HG02973 (cell line): ENCODE results near the gene COA3.
"Not testable (repeated sequence)": the region's sequence is repeated elsewhere in the genome, so short reads cannot be mapped to it uniquely, and the experiment has no call there.

Experiments used
- ATAC-seq: cut with Tn5 transposase; IDR thresholded peaks from one replicate; pipeline ENCODE4 v1.9.1; 2021; ENCODE audit warnings: moderate library complexity; ENCODE audit not compliant: unreplicated experiment

Gene COA3

DNA sequence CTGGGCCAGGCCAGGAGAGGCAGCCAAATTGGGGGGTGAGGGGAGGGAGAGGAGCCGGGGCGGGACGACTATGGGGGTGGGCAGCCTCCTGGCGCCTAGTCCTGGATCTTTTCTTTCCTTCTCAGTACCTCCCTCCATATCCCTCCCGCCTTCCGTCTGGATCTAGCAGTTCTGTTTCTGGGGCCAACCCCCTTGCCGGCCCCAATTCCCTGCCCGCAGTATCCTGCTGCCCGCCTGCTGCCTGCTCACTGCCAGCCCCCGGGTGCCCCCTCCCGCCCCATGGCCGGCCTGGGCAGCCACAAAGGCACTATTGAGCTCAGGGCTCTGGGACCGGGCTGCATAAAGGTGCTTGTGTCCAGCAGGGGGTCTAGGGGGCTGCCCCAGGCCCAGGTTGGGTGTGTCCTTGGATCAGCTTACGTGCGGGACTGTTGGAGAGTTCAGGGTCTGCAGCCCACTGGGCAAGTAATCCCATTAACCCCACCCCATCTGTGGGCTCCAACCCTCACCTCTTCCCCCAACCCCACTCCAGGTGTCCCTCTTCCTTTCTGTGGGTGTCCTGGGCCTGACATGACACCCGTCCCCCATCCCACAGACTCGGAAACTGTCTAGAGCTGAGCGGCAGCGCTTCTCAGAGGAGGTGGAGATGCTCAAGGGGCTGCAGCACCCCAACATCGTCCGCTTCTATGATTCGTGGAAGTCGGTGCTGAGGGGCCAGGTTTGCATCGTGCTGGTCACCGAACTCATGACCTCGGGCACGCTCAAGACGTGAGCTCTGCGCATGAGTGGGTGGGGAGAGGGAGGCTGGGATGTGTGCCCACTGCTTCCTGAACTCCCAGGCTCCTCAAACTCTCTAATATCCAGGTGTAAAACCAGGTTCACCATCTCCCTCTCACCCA lies 16.1 kb downstream of the COA3 start:
- no peak for ATAC-seq

DNA sequence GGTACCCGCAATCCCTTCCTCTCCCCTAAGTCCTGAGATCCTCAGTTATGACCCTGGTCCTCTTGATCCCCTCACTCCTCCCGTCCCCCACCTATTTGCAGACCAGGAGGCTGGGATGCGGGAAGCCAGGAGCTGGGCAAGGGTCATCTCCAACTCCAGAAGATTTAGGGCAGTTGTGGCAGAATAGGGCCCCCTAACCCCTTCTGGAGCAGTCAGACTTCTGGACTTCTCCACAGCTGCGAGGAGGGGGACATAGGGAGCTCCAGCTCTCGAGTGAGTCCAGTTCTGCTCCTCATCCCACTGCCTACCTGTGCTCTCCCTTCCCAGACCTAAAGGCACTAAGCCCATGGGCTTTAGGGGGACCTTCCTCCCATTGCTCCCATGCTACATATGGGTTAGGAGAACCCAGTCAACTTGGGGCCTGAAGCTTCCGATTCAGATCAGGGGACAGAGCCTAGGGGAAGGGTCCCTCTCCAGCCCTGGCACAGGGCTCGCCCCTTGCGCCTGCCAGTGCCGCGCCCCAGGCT lies 16.8 kb downstream of the COA3 start:
- no peak for ATAC-seq

DNA sequence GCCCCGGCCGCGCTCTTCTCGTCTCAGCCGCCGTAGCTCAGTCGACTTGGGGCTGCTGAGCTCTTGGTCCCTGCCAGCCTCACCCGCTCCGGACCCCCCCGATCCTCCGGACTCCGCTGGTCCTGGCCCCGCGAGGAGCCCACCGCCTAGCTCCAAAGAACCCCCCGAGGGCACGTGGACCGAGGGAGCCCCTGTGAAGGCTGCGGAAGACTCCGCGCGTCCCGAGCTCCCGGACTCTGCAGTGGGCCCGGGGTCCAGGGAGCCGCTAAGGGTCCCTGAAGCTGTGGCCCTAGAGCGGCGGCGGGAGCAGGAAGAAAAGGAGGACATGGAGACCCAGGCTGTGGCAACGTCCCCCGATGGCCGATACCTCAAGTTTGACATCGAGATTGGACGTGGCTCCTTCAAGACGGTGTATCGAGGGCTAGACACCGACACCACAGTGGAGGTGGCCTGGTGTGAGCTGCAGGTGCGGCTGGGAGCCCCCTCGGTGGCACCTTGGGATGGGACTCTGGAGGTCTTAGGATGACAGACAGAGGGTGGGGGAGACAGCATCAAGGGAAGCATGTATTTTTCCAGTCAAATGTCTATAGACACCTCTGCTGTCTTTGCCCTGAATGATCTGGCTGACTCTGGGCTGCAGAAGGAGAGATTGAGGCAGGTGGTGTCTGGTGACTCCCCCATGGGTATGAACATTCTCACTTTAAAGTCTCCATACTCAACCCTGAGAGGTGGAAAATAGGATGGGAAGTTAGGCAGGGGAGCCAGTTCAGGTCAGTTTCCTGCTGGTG lies 17.5 kb downstream of the COA3 start:
- no peak for ATAC-seq

DNA sequence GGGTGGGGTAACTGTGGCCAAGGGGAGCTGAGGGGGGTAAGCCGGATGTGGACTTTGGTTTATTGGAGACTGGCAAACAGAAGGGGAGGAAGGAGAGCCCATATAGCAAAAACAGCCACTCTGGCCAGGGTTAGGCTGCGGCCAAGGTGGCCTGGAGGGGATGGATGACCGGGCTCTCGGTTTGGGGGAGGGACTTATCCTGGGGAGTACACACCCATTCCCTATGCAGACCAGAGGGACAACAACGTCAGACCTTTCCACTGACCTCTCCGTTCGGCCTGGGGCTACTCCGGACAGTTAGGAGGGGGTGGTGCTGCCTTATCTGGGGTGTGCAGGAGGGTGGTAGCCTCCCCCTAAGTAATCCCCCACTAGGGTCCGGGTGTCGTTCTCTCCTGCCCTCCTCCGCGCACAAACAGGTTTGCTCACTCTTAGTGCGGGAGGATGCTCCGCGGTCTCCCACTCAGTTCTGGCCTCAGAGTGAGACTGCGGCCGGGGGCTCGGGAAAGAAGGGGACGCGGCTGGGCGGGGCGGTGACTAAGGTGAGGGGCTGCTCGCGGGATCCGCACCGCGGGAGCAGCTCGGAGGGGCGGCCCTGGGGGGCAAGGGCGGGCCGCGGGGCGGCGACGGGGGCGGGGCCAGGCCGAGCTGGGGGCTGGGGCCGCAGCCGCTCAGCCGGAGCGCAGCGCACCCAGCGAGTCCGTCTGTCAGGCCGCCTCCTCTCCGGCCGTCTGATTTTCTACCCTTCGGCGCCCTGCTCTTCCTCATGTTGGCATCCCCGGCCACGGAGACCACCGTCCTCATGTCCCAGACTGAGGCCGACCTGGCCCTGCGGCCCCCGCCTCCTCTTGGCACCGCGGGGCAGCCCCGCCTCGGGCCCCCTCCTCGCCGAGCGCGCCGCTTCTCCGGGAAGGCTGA lies 18.3 kb downstream of the COA3 start, which contains the start of gene WNK4:
Gene WNK4 (plus strand): TSS at position 675 of the 915 bp plus-strand sequence. CDS start 89 bp downstream, at position 764.
- no peak for ATAC-seq

DNA sequence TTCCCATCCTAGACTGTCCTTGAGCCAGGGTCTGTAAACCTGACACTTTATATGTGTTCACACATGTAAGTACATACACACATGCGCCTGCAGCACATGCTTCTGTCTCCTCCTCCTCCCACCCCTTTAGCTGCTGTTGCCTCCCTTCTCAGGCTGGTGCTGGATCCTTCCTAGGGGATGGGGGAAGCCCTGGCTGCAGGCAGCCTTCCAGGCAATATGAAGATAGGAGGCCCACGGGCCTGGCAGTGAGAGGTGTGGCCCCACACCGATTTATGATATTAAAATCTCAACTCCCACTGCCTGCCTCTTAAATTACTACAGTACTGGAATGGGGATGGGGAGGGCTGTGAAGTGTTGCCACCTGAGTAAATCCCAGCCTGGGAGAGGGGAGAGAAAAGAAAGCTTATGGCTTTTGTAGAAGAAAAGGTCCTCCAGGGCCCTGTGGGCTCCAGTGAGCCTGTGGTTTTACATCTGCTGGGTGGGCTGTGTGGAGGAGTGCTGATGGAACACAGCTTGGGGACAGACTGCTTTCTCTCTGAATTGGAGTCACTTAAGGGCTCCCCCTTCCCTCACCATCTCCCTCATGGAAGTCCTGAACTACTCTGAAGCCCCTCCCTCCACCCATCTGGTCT lies 19.1 kb downstream of the COA3 start:
- ATAC-seq = no peak

DNA sequence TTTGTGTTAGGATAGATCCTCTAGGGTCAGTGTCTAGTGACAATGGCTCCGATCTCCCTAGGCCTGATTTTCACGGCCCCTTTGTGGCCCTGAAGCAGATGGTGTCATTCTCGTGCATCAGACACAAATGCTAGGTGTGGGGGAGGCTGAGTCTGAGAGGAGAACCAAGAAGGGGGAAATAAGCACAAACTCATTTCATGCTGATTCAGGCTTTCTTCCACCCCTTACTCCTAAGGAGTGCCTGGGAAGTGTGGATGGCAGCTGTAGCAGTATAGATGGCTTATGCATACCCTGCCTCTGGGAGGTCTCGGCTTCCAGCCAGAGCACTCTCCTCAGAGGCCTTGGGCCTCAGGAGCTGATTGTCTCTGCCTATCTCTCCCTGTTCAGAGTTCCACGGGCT lies 19.9 kb downstream of the COA3 start:
- ATAC-seq = no peak

DNA sequence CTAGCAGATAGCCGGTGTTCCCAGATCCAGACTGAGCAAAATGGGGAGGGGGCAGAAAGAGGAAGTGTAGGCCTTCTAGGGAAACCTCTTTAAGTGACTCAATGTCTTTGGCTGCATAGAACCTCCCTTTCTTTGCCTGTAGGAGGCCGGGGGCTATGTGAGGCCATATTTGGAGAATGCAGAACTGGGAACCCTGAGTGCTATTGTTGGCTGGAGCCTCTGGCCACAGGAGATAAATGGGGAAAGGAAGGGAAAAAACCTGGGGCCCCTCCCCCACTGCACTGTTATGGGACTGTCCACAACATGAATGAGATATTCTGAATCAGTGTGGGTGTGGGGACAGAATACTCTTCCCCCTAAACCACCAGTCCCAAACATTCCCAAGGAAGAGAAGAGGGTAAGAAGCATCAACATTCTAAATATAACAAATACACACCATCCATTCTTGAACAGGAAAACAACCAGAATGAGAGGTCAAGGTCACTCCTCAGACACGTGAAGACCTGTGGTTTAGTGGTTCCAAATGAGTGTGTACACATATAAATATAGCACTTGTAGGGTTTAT lies 22.9 kb downstream of the COA3 start:
- ATAC-seq = no peak

DNA sequence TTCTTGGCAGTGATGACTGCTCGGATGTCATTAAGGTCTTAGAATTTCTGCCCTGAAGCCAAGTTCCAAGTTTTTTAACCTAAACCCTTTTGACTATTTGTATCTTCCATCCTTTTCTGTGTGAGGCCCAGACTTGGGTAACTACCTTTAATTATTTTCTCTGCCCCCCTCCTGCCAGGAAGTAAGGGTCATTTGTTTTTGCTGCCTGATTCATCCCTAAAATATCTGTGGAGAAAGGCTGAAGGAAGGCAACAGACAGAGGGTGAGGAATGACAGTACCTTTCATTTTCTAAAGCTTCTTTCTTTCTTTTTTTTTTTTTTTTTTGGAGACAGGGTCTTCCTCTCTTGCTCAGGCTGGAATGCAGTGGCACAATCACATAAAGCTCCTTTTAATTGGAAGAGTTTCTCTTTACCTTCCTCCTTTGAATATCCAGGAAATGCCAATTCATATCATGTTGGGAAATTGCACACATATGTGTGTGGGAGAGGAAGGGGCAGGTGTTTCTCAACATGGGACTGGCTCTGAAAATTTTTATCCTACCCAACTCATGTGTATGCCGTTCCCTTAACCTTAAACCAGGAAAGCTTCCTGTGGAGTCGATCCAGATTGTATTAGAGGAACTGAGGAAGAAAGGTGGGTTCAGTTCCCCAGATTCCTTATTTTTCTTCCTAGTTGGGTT lies 24.3 kb downstream of the COA3 start:
- no peak for ATAC-seq

DNA sequence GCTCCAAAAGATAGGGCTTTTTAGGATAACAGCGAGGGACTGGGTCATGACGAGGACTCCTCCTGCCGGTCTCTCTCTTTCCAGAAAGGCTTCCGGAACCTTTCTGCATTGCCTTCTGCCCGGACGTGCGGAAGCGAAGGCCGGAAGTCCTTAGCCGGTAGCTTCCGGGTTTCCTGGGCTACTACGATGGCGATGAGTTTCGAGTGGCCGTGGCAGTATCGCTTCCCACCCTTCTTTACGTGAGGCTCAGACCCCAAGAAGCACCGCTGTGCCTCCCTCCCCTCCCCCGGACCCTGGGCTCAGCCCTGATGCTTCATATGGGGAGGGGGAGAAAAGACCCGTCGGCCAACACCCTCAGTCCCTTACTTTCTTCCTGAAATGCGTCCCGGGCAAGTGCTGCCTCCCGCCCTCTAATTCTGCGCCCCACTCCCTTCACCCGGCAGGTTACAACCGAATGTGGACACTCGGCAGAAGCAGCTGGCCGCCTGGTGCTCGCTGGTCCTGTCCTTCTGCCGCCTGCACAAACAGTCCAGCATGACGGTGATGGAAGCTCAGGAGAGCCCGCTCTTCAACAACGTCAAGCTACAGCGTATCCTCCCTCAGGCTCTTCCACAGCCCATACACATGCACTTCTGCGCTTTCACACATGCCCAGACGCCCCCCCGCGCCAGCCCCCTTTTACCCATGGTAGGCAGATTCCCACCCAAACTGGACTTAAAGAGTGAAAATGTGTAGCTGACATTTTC lies 25.0 kb downstream of the COA3 start, which contains the start of gene VPS25:
Gene VPS25 (plus strand): TSS at position 160 of the 746 bp plus-strand sequence. CDS start 27 bp downstream, at position 187.
- peak; percentile 71 for ATAC-seq

DNA sequence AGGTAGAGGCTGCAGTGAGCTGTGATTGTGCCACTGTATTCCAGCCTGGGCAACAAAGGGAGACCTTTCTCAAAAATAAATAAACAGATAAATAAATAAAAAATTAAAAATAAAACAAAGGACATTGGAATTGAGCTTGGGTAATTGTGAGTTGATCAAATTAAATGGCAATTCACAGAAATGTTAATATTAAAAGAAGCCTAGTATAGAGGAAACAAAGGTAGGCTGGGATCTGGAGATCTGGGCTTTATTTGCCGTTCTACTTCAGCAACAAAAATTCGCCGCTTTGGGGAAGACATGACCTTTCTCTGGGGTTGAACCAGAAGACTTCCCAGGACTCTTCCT lies 25.6 kb downstream of the COA3 start:
- ATAC-seq = no peak

DNA sequence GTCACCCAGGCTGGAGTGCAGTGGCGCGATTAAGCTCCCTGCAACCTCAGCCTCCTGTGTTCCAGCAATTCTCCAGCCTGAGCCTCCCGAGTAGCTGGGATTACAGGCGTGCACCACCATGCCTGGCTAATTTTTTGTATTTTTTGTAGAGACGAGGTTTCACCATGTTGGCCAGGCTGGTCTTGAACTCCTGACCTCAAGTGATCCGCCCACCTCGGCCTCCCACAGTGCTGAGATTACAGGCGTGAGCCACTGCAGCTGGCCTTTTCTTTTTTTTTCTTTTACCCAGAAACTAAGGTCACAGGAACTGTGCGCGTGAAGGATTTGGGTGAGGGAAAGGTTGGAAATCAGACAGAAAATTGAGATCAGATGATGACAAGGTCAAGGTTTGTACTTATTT lies 28.5 kb downstream of the COA3 start:
- ATAC-seq = not testable (repeated sequence)

DNA sequence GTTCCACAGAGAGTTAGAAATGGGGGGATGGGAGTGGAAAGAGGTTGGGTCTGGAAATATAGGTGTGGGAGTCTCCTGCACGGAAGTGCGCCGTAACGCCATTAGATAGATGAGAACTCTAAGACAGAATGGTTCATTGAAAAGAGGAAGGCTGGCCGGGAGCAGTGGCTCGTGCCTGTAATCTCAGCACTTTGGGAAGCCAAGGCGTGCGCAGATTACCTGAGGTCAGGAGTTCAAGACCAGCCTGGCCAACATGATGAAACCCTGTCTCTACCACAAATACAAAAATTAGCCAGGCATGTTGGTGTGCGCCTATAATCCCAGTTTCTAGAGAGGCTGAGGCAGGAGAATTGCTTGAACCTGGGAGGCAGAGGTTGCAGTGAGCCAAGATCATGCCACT lies 30.5 kb downstream of the COA3 start:
- not testable (repeated sequence) for ATAC-seq

DNA sequence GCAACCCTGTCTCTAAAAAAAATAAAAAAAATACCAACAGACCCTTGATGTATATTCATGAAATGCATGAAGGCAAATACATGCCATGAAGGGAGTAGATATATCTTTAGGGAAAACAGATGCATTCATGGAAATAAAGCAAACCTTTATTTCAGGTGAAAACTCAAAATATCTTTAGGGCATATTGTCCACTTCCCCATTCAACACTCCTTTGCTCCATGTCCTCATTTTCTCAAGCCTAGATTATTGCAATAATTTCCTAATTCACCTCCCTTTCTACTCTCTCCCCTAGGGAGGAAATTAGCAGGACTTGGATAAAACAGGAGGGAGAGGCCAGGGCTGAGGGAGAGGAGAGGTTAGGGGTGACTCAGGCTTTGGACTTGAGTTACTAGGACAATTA lies 31.0 kb downstream of the COA3 start:
- no peak for ATAC-seq

DNA sequence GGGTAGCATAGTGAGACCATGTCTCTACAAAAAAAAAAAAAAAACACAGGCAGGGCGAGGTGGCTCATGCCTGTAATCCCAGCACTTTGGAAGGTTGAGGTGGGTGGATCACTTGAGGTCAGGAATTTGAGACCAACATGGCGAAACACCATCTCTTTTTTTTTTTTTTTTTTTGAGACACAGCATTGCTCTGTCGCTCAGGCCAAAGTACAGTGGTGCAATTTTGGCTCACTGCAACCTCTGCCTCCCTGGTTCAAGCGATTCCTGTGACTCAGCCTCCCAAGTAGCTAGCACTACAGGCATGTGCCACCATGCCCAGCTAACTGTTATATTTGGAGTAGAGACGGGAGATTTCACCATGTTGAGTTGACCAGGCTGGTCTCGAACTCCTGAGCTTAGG lies 32.4 kb downstream of the COA3 start:
- ATAC-seq = no peak

DNA sequence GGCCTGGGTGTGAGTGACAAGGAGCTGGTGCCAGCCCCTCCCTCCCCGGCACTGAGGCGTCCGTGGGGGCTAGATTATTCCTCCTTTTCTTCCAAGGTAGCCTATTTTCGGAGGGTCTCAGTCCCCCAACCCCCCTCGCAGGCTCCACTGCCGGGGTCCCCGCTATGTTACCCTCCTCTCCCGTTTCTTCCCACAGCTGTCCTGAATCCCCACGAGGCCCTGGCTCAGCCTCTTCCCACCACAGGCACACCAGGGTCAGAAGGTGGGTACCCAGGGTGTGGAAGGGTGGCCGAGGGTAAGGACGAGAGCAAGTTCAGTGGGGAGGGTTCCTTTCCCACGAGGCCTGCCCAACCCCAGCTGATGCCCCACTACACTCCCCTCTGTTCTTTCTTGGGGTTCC lies 36.9 kb downstream of the COA3 start:
- no peak for ATAC-seq

DNA sequence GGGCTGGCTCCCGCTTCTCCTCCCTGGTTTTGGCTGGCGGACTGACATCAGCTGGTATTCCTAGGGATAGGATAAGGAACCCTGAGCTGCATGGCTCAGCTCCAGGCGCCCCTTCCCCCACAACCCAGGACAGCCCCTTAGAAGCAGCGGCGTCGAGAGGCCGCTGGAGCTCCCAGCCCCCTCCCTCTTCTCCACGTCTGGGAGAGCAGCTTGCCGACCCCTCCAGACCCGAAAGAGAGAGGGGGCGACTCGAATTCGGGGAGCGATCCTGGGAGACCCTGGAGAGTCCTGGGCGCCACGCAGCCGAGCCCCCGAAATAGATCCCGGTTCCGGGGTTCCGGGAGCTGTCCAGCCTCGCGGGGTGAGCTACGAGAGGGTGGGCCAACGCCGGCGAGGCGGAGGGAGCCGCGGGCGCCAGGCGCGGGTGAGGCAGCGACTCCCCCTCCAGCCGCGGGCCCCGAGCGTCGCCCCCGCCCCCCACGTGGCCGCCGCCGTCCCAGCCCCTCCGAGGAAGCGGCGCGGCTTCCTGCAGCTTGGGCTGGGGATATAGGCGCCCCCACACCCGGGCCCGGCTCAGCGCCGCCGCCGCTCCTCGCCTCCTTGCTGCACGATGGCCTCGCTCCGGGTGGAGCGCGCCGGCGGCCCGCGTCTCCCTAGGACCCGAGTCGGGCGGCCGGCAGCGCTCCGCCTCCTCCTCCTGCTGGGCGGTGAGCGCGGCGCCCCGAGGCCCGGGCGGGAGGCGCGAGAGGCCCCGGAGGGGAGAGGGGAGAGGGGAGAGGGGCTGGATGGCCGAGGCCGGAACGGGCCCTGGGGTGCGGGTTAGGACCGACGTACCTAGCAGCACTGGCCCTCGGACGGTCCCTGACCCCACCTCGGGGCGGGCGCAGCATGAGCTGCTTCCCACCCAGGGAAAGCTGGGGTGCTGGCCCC lies 37.6 kb downstream of the COA3 start, which contains the start of gene RAMP2:
Gene RAMP2 (plus strand): TSS at position 576 of the 930 bp plus-strand sequence. CDS start 35 bp downstream, at position 611.
- no peak for ATAC-seq

DNA sequence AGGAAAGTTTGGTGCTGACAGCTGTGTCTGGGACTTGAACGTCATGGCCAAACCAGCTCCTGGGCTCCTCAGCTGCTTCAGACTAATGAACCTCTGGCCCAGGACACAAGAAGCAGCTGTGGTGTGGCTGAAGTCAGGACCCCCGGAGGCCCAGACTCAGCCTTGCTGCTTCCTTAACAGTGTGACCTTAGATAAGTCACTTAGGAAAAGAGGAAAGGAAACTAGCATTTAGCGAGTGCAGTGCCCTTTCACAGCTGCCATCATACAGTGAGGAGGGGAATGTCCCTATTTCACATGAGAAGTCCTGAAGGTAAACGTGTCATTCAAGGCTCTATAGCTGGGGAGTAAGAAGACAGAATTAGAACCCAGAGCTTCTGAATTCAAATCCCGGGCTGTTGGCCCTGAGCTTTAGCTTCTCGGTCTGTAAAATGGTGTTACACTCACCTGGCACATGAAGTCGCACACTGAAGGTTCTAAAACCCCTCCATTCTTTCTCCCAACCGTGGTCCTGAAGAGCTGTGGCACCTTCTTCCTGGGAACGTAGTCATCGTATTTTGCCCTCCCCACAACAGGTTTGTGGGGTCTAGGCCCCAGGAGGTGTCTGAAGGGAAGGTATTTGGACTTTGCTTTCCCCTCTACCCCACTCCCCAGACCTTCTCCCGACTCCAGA lies 38.4 kb downstream of the COA3 start:
- ATAC-seq = no peak
